ENCODE measurements around the gene CFAP99. TPM values are rescaled to one million over a fixed set of nuclear protein-coding genes. Genes with fewer than 3 reads are reported as not detected.

CFAP99 gene
- total and polyA plus RNA-seq, 9 of the 15 experiments (the other 6 are each of a cell fraction or from before 2014, with no cell fraction given), result 0.07 to 0.18 (median 0.09) TPM; not detected in 6

GRCh38 chr4:2412885-2413716 is 5.7 kb upstream of the CFAP99 start (continued):
- no peak for TF ChIP-seq HBP1 (CRISPR knock-in tag; IDR thresholded peaks at IDR 0.05)
- TF ChIP-seq, protein P1, sequence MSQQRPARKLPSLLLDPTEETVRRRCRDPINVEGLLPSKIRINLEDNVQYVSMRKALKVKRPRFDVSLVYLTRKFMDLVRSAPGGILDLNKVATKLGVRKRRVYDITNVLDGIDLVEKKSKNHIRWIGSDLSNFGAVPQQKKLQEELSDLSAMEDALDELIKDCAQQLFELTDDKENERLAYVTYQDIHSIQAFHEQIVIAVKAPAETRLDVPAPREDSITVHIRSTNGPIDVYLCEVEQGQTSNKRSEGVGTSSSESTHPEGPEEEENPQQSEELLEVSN (IDR thresholded peaks at IDR 0.05; ENCODE audit: borderline replicate concordance in 1 of 2, extremely low read depth in 1 of 2, insufficient read depth in 1 of 2, insufficient read length in 1 of 2, low read depth in 1 of 2, low read length in 1 of 2, poor library complexity in 1 of 2, severe bottlenecking in 1 of 2), result peak in 1 of 2 experiments; percentile 43
- TF ChIP-seq, protein P2, sequence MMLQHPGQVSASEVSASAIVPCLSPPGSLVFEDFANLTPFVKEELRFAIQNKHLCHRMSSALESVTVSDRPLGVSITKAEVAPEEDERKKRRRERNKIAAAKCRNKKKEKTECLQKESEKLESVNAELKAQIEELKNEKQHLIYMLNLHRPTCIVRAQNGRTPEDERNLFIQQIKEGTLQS (IDR thresholded peaks at IDR 0.05), result peak; percentile 69
- TF ChIP-seq, protein P2 (CRISPR knock-in tag; conservative IDR thresholded peaks at IDR 0.05), result 0 out of 2 replicates have a peak, but pooled peaks have one; percentile 38
- TF ChIP-seq NCOA2 (IDR thresholded peaks at IDR 0.05; ENCODE audit: partially characterized antibody in 2 of 2), result no peak
- TF ChIP-seq PCBP1 (IDR thresholded peaks at IDR 0.05; ENCODE audit: low read depth, low read length, poor library complexity, severe bottlenecking), result no peak
- TF ChIP-seq ZNF764 (CRISPR knock-in tag; IDR thresholded peaks at IDR 0.05; ENCODE audit: low read depth), result peak; percentile 25; the same call in 1 of the 2 replicates
- TF ChIP-seq RFX1 (IDR thresholded peaks at IDR 0.05), result no peak
- no peak for TF ChIP-seq PRMT5 (CRISPR knock-in tag; IDR thresholded peaks at IDR 0.05)
- TF ChIP-seq BRF1 (IDR thresholded peaks at IDR 0.05; ENCODE audit: borderline replicate concordance, extremely low read depth, insufficient read length), result no peak
- no peak for TF ChIP-seq ATF2 (CRISPR knock-in tag; IDR thresholded peaks at IDR 0.05)
- no peak for TF ChIP-seq ZNF280B (CRISPR knock-in tag; IDR thresholded peaks at IDR 0.05)
- no peak for TF ChIP-seq ZNF184 (CRISPR knock-in tag; IDR thresholded peaks at IDR 0.05)
- TF ChIP-seq TBP (optimal IDR thresholded peaks at IDR 0.05; ENCODE audit: low read depth, low read length), result no peak
- no peak for TF ChIP-seq PHF20 (IDR thresholded peaks at IDR 0.05; ENCODE audit: partially characterized antibody)
- 0 out of 2 replicates have a peak, but pooled peaks have one; percentile 12 for TF ChIP-seq PKNOX1 (IDR thresholded peaks at IDR 0.05)
- 0 out of 4 replicates have a peak, but pooled peaks of 1 of the 2 experiments have one; percentile 7 for TF ChIP-seq TRIM24 (IDR thresholded peaks at IDR 0.05)
- no peak; the same call in 1 of the 2 replicates for TF ChIP-seq MXI1 (IDR thresholded peaks at IDR 0.05; ENCODE audit: low read depth, low read length)
- no peak for TF ChIP-seq MCM7 (IDR thresholded peaks at IDR 0.05)
- TF ChIP-seq POLR2B (IDR thresholded peaks at IDR 0.05; ENCODE audit: low read depth, partially characterized antibody), result no peak

All from K562 (cell line).